GM23338 (cell line): ENCODE results near the gene TYSND1. TPM values are rescaled to one million over a fixed set of nuclear protein-coding genes. Genes with fewer than 3 reads are reported as not detected.
A peak's percentile ranks its signal among the peaks of the same experiment; 100 is the strongest.

ENCODE experiments used
- ATAC-seq: fragments of 200-7000 bp; cut with Tn5 transposase; 3 replicates; pipeline ENCODE4 v1.9.1; 2020
- DNase-seq: peaks from one replicate; pipeline ENCODE4 v3.0.0-alpha.2; 2015; ENCODE audit warnings: low spot score
- H2AFZ ChIP-seq: fragments of 200-600 bp; sonication (generic); 2 replicates; pipeline ENCODE4 v1.8.0; 2016; ENCODE audit warnings: antibody characterized with exemption, mild to moderate bottlenecking, moderate library complexity
- H3F3A ChIP-seq: fragments of 200-600 bp; sonication (generic); replicated peaks from 2 replicates; pipeline ENCODE4 v1.8.0; 2017; ENCODE audit warnings: antibody characterized with exemption, mixed run types, low read depth
- H3K27ac ChIP-seq: fragments of 200-600 bp; sonication (generic); 2 replicates; pipeline ENCODE4 v1.6.1; 2016; ENCODE audit warnings: low read depth
- H3K27me3 ChIP-seq: fragments of 200-600 bp; sonication (generic); 2 replicates; pipeline ENCODE4 v1.8.0; 2016; ENCODE audit warnings: mild to moderate bottlenecking, mixed run types, moderate library complexity; ENCODE audit not compliant: insufficient read depth
- H3K36me3 ChIP-seq: fragments of 200-600 bp; sonication (generic); 2 replicates; pipeline ENCODE4 v1.8.0; 2016; ENCODE audit warnings: mild to moderate bottlenecking; ENCODE audit not compliant: insufficient read depth
- H3K4me1 ChIP-seq: fragments of 200-600 bp; sonication (generic); 2 replicates; pipeline ENCODE4 v1.8.0; 2016; ENCODE audit warnings: mild to moderate bottlenecking, moderate library complexity; ENCODE audit not compliant: insufficient read depth
- H3K4me2 ChIP-seq: fragments of 200-600 bp; sonication (generic); 2 replicates; pipeline ENCODE4 v1.7.1; 2017; ENCODE audit warnings: mixed run types
- H3K4me3 ChIP-seq: fragments of 200-600 bp; sonication (generic); 2 replicates; pipeline ENCODE4 v1.6.1; 2016; ENCODE audit warnings: mixed run types
- H3K79me2 ChIP-seq: fragments of 200-600 bp; sonication (generic); replicated peaks from 2 replicates; pipeline ENCODE4 v1.8.0; 2017; ENCODE audit warnings: mild to moderate bottlenecking; ENCODE audit not compliant: insufficient read depth
- H3K9me2 ChIP-seq: fragments of 200-600 bp; sonication (generic); 2 replicates; pipeline ENCODE4 v1.8.0; 2017; ENCODE audit not compliant: insufficient read depth
- H4K20me1 ChIP-seq: fragments of 200-600 bp; sonication (generic); replicated peaks from 2 replicates; pipeline ENCODE4 v1.8.0; 2017; ENCODE audit warnings: mild to moderate bottlenecking; ENCODE audit not compliant: insufficient read depth
- H3K27ac Mint-ChIP-seq: 2 replicates; pipeline ENCODE4 v1.8.0; 2020; ENCODE audit warnings: inconsistent platforms, mild to moderate bottlenecking, moderate library complexity, mixed read lengths
- H3K27me3 Mint-ChIP-seq: 3 replicates; pipeline ENCODE4 v1.8.0; 2022; ENCODE audit warnings: low read depth, mild to moderate bottlenecking, moderate library complexity, mixed read lengths, inconsistent platforms; ENCODE audit not compliant: insufficient read depth, poor library complexity
- H3K36me3 Mint-ChIP-seq: 3 replicates; pipeline ENCODE4 v1.8.0; 2021; ENCODE audit warnings: low read depth, mild to moderate bottlenecking, inconsistent platforms, moderate library complexity, mixed read lengths
- H3K4me1 Mint-ChIP-seq: 3 replicates; pipeline ENCODE4 v1.8.0; 2020; ENCODE audit warnings: mild to moderate bottlenecking, inconsistent platforms, mixed read lengths
- H3K4me3 Mint-ChIP-seq: 3 replicates; pipeline ENCODE4 v1.8.0; 2021; ENCODE audit warnings: moderate library complexity, mild to moderate bottlenecking, inconsistent platforms, mixed read lengths
- H3K9me3 Mint-ChIP-seq: 3 replicates; pipeline ENCODE4 v1.8.0; 2020; ENCODE audit warnings: moderate library complexity, mild to moderate bottlenecking, inconsistent platforms, mixed read lengths
- CREB1 ChIP-seq: fragments of 250-450 bp; sonication (Bioruptor Pico); IDR thresholded peaks from 2 replicates; pipeline ENCODE4 v1.5.0; 2020; ENCODE audit warnings: low read depth, mild to moderate bottlenecking, moderate library complexity
- ETS1 ChIP-seq: IDR thresholded peaks from 2 replicates; pipeline ENCODE4 v1.6.1; 2016; ENCODE audit warnings: antibody characterized with exemption
- EZH2 ChIP-seq: fragments of 200-600 bp; sonication (generic); IDR thresholded peaks from one replicate; pipeline ENCODE4 v1.8.0; 2017; ENCODE audit warnings: antibody characterized with exemption, mild to moderate bottlenecking, low read depth; ENCODE audit not compliant: unreplicated experiment
- EZH2phosphoT487 ChIP-seq: fragments of 200-600 bp; sonication (generic); IDR thresholded peaks from one replicate; pipeline ENCODE4 v1.8.1; 2018; ENCODE audit warnings: antibody characterized with exemption; ENCODE audit not compliant: unreplicated experiment
- JUNB ChIP-seq: IDR thresholded peaks from one replicate; pipeline ENCODE4 v1.6.1; 2016; ENCODE audit warnings: antibody characterized with exemption; ENCODE audit not compliant: unreplicated experiment
- NANOG ChIP-seq: IDR thresholded peaks from 2 replicates; pipeline ENCODE4 v1.6.1; 2016; ENCODE audit warnings: antibody characterized with exemption, borderline replicate concordance
- POLR2AphosphoS5 ChIP-seq: IDR thresholded peaks from 2 replicates; pipeline ENCODE4 v1.6.1; 2016; ENCODE audit warnings: antibody characterized with exemption, low read depth
- REST ChIP-seq: IDR thresholded peaks from one replicate; pipeline ENCODE4 v1.6.1; 2018; ENCODE audit warnings: antibody characterized with exemption; ENCODE audit not compliant: unreplicated experiment
- STAT1 ChIP-seq: IDR thresholded peaks from one replicate; pipeline ENCODE4 v1.6.1; 2016; ENCODE audit warnings: antibody characterized with exemption; ENCODE audit not compliant: unreplicated experiment
- ZNF114 ChIP-seq: fragments of 250-450 bp; sonication (Bioruptor Pico); IDR thresholded peaks from 2 replicates; pipeline ENCODE4 v1.5.0; 2020; ENCODE audit warnings: mild to moderate bottlenecking, moderate library complexity
- ZNF331 ChIP-seq: fragments of 250-450 bp; sonication (Bioruptor Pico); IDR thresholded peaks from 2 replicates; pipeline ENCODE4 v1.5.0; 2020; ENCODE audit warnings: low read depth, mild to moderate bottlenecking, moderate library complexity
- ZNF462 ChIP-seq: fragments of 250-450 bp; sonication (Bioruptor Pico); IDR thresholded peaks from 2 replicates; pipeline ENCODE4 v1.5.0; 2020; ENCODE audit warnings: mild to moderate bottlenecking, moderate library complexity
- polyA plus RNA-seq: library from polyadenylated mRNA; unstranded; fragments of >200 nt; fragmentation: Nextera tagmentation; extraction: Ambion mirVana; gene quantifications from 2 replicates; pipeline ENCODE4 v1.2.1, GENCODE V29; 2016
- total RNA-seq: library from RNA; depleted of rRNA; stranded (reverse); fragments of >200 nt; shearing (Covaris generic); gene quantifications from 2 replicates; pipeline ENCODE4 v1.2.3, GENCODE V29; 2014
- TF ChIP-seq, protein P1 (sequence below), 2 experiments: fragments of 200-600 bp in 1 of 2; sonication (generic) in 1 of 2; conservative IDR thresholded peaks; 2 replicates each; pipeline versions ENCODE4 v1.5.1 to v1.6.1; 2016 to 2017; ENCODE audit warnings: antibody characterized with exemption in 2 of 2, low read depth in 2 of 2, mild to moderate bottlenecking in 2 of 2, moderate library complexity in 1 of 2

The TYSND1 gene
- total and polyA plus RNA-seq, 2 experiments from 2014 or later: 5.2 to 19.5 TPM

GRCh38 chr10:70162892-70163201 lies 16.3 kb upstream of the TYSND1 start:
- H4K20me1 ChIP-seq: peaks cover 57% of the 10 kb centered on the region

More at GRCh38 chr10:70162892-70163201, 16.3 kb upstream of the TYSND1 start:
- H3K27ac ChIP-seq: 0 out of 2 replicates have a peak overlapping the region, but pooled peaks have one; percentile 21
- no peaks in the 10 kb centered on the region for H3F3A ChIP-seq
- H3K9me2 ChIP-seq: no peaks in the 10 kb centered on the region
- no peak overlapping the region for H3K4me3 ChIP-seq
- Mint-ChIP-seq H3K4me1 (peaks cover 11% of the 10 kb centered on the region; the same call in 2 of the 3 replicates), H3K36me3 (peaks cover 25% of the 10 kb centered on the region; the same call in 2 of the 3 replicates), H3K9me3 (no peaks in the 10 kb centered on the region), H3K27me3 (peaks cover 2% of the 10 kb centered on the region), H3K4me3 (no peak overlapping the region), H3K27ac (no peak overlapping the region; the same call in 1 of the 2 replicates)
- H3K36me3 ChIP-seq: 0 out of 2 replicates have a peak, but pooled peaks cover 7% of the 10 kb centered on the region
- peaks cover 9% of the 10 kb centered on the region for H3K4me1 ChIP-seq
- no peak for TF ChIP-seq STAT1
- no peak for TF ChIP-seq POLR2AphosphoS5
- TF ChIP-seq NANOG: no peak
- TF ChIP-seq ZNF114: no peak
- TF ChIP-seq ETS1: no peak
- no peak for TF ChIP-seq EZH2
- no peak for TF ChIP-seq EZH2phosphoT487
- TF ChIP-seq ZNF331 (CRISPR knock-in tag): no peak
- no peak for TF ChIP-seq CREB1 (CRISPR knock-in tag)
- TF ChIP-seq, protein P1, sequence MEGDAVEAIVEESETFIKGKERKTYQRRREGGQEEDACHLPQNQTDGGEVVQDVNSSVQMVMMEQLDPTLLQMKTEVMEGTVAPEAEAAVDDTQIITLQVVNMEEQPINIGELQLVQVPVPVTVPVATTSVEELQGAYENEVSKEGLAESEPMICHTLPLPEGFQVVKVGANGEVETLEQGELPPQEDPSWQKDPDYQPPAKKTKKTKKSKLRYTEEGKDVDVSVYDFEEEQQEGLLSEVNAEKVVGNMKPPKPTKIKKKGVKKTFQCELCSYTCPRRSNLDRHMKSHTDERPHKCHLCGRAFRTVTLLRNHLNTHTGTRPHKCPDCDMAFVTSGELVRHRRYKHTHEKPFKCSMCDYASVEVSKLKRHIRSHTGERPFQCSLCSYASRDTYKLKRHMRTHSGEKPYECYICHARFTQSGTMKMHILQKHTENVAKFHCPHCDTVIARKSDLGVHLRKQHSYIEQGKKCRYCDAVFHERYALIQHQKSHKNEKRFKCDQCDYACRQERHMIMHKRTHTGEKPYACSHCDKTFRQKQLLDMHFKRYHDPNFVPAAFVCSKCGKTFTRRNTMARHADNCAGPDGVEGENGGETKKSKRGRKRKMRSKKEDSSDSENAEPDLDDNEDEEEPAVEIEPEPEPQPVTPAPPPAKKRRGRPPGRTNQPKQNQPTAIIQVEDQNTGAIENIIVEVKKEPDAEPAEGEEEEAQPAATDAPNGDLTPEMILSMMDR (conservative IDR thresholded peaks at IDR 0.05; ENCODE audit: low read depth in 2 of 2): no peak
- no peak for TF ChIP-seq JUNB
- TF ChIP-seq ZNF462: no peak
- no peak for TF ChIP-seq REST
- no peak overlapping the region for H2AFZ ChIP-seq
- 0 out of 2 replicates have a peak overlapping the region, but pooled peaks have one; percentile 27 for H3K4me2 ChIP-seq
- ATAC-seq (no peak), DNase-seq (no peak)
- H3K27me3 ChIP-seq: no peaks in the 10 kb centered on the region
- peaks cover 88% of the 10 kb centered on the region for H3K79me2 ChIP-seq
